ENCODE data around the gene SLC49A3.
"Not testable (repeated sequence)": the region's sequence is repeated elsewhere in the genome, so short reads cannot be mapped to it uniquely, and the experiment has no call there.

The SLC49A3 gene

GRCh38 chr4:722169-722725 is 33.3 kb upstream of the SLC49A3 start:
- DNase-seq (ENCODE audit: low read depth in 2 of 2, low spot score in 1 of 2) = no peak

GRCh38 chr4:721261-722168 is 32.6 kb upstream of the SLC49A3 start:
- DNase-seq (ENCODE audit: low read depth in 2 of 2, low spot score in 1 of 2) = no peak

- no peak for DNase-seq (ENCODE audit: low read depth in 2 of 2, low spot score in 1 of 2)
Measured at GRCh38 chr4:720111-720860, 31.3 kb upstream of the SLC49A3 start.

- no peak for DNase-seq (ENCODE audit: low read depth in 2 of 2, low spot score in 1 of 2)
Measured at GRCh38 chr4:718460-718859, 29.5 kb upstream of the SLC49A3 start.

GRCh38 chr4:717601-718320 is 28.8 kb upstream of the SLC49A3 start:
- DNase-seq (ENCODE audit: low read depth in 2 of 2, low spot score in 1 of 2) = no peak

GRCh38 chr4:714087-714486 is 25.1 kb upstream of the SLC49A3 start:
- DNase-seq (ENCODE audit: low read depth in 2 of 2, low spot score in 1 of 2) = no peak

GRCh38 chr4:712916-713632 is 24.1 kb upstream of the SLC49A3 start:
- DNase-seq (ENCODE audit: low read depth in 2 of 2, low spot score in 1 of 2) = no peak

- DNase-seq (ENCODE audit: low read depth in 2 of 2, low spot score in 1 of 2) = no peak
Measured at GRCh38 chr4:712093-712492, 23.1 kb upstream of the SLC49A3 start.

GRCh38 chr4:710916-711315 is 22.0 kb upstream of the SLC49A3 start:
- DNase-seq (ENCODE audit: low read depth in 2 of 2, low spot score in 1 of 2) = no peak

- no peak for DNase-seq (ENCODE audit: low read depth in 2 of 2, low spot score in 1 of 2)
Measured at GRCh38 chr4:710116-710515, 21.2 kb upstream of the SLC49A3 start.

- no peak for DNase-seq (ENCODE audit: low read depth in 2 of 2, low spot score in 1 of 2)
Measured at GRCh38 chr4:709348-709747, 20.4 kb upstream of the SLC49A3 start.

GRCh38 chr4:708631-708933 is 19.6 kb upstream of the SLC49A3 start:
- no peak for DNase-seq (ENCODE audit: low read depth in 2 of 2, low spot score in 1 of 2)

GRCh38 chr4:707929-708630 is 19.1 kb upstream of the SLC49A3 start:
- DNase-seq (ENCODE audit: low read depth in 2 of 2, low spot score in 1 of 2) = no peak

- no peak for DNase-seq (ENCODE audit: low read depth in 2 of 2, low spot score in 1 of 2)
Measured at GRCh38 chr4:706834-707598, 18.1 kb upstream of the SLC49A3 start.

GRCh38 chr4:706083-706633 is 17.2 kb upstream of the SLC49A3 start:
- DNase-seq (ENCODE audit: low read depth in 2 of 2, low spot score in 1 of 2) = not testable (repeated sequence)

- DNase-seq (ENCODE audit: low read depth in 2 of 2, low spot score in 1 of 2) = peak; percentile 92 to 93
Measured at GRCh38 chr4:705278-706082, 16.5 kb upstream of the SLC49A3 start, which contains the start of gene PCGF3. PCGF3 (plus strand) TSS chr4:705832; CDS start chr4:733681, 27,849 bp downstream.

GRCh38 chr4:704971-705277 is 16.0 kb upstream of the SLC49A3 start:
- no peak for DNase-seq (ENCODE audit: low read depth in 2 of 2, low spot score in 1 of 2)

GRCh38 chr4:704198-704891 is 15.4 kb upstream of the SLC49A3 start:
- DNase-seq (ENCODE audit: low read depth in 2 of 2, low spot score in 1 of 2) = no peak
